HG03460 (cell line): ENCODE data around the gene MCM3AP.

Experiments
- ATAC-seq: cut with Tn5 transposase; IDR thresholded peaks from one replicate; pipeline ENCODE4 v1.9.1; 2021; ENCODE audit not compliant: unreplicated experiment

MCM3AP gene

GRCh38 chr21:46220275-46220810, 65.1 kb downstream of the MCM3AP start:
- ATAC-seq, result no peak

GRCh38 chr21:46219591-46220239, 65.7 kb downstream of the MCM3AP start:
- ATAC-seq, result no peak

GRCh38 chr21:46218906-46219590, 66.4 kb downstream of the MCM3AP start:
- no peak for ATAC-seq

DNA sequence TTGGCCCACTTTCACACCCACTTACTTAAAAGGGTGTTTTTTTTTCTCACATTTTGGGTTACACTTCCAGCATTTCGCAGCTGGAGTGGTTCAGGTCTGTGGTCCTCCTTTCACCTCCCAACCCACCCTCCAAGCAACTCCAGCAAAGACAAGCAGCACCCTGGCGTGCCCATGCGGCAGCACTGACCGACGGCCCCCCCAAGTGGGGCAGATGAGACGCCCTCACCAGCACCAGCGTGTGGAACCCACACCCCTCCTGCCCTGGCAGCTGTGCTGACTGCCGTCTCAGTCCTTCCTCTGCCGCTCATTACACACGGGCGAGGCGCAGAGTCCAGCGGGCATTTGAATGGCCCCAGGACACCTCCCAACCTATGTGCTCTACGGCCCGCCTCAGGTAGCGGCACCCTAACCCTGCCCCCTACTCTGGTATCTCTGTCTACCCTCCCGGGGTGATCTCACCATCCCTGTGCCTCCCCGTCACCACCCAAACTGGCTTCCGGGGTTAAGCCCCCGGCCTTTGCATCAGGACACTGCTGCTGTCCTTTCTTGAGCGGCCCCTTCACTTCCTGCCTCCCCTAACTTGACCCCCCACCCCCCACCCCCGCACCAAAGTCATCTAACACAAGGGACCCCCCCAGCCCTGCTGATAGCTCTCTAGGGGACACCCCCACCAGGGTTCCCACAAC, 67.8 kb downstream of the MCM3AP start:
- ATAC-seq, result no peak

DNA sequence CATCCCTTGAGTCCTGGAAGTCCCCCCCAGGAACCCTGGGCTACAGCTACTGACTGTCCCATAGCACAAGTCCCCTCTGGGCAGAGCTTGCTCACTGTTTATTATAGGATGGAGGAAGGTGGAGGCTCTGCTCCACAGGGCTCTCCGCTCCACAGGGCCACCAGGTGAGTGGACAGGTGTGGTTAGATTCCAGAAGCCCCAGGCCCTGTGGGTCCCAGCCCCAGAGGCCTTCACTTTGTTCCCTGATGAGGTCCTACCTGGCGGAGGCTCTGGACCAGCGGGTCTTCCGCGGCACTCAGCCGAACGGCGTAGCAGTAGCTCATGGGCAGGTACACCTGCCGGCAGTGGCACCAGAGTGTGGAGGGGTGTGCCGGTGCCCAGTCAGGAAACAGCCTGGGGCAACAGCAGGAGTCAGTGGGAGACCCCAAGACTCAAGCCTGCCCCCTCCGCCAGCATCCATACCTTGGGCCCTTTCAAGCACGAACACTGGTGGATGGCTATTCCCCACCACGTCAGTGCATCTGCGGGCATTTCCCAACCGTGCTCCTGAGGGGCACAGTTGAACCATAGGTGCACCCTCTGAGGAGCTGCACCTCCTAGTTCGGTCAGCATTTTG, 69.2 kb downstream of the MCM3AP start:
- no peak for ATAC-seq

GRCh38 chr21:46215436-46216131, 69.8 kb downstream of the MCM3AP start:
- no peak for ATAC-seq

GRCh38 chr21:46214478-46215340, 70.7 kb downstream of the MCM3AP start:
- ATAC-seq, result no peak

DNA sequence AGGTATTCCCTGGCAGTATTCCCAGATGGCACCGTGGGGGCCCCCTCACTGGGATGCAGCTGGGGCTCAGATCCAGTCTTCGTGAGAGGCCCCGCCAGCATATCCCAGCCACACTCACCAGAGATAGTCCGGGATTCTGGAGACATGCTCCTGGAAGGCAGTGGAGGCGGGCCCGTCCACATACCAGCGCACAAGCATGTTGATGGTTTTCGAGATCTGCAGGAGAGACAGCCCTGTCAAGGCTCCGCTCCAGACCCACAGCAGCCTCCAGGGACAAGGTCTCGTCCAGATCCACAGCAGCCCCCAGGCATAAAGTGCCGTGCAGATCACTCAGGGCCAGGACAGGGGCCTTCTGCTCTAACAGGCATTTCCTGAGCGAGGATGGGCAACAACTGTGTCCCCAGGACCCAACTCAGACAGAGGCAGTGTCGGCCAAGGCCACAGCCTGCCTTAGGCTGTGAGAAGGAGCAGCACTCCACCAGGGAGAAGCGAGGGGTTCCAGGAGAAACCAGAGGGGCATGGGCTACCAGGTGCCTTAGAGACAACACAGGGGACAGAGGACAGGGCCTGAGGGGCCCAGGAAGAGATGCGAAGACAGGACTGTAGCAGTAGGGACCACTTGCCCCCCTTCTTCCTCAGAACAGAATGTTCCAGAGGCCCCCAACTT, 71.7 kb downstream of the MCM3AP start:
- no peak for ATAC-seq

DNA sequence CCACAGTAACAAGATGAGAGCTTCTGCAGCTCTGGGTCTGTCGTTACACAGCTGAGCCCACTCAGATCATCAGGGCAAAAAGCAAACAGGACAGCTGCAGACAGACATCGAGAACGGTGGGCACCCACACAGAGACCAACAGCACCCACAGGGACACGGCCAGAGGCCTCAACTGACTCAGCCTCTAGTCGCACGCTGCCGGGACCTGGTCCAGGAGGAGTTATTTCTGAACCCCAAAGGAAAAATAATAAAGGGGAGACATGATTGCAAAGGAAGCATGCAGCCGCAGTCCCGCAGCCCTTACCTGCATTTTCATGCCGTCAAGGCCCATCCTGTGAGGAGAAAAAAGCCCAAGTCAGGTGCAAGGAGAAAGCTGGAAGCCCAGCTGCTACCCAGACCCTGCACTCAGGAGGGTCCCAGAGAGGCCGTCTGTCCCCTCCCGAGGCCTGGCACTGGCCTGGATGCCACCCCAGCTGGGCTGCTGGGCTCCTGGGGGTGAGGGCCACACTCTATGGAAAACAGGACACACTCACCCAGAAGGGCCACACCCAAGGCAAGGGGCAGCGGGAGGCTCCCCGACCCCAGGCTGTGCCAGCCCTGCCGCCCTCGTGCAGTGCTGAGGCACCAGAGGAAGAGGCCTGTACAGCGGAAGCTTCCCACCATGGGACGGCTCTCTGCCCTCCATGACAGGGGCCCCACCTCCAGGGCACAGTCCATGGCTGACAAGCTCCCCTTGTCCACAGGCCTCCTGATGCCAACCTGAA, 72.5 kb downstream of the MCM3AP start:
- ATAC-seq, result no peak

DNA sequence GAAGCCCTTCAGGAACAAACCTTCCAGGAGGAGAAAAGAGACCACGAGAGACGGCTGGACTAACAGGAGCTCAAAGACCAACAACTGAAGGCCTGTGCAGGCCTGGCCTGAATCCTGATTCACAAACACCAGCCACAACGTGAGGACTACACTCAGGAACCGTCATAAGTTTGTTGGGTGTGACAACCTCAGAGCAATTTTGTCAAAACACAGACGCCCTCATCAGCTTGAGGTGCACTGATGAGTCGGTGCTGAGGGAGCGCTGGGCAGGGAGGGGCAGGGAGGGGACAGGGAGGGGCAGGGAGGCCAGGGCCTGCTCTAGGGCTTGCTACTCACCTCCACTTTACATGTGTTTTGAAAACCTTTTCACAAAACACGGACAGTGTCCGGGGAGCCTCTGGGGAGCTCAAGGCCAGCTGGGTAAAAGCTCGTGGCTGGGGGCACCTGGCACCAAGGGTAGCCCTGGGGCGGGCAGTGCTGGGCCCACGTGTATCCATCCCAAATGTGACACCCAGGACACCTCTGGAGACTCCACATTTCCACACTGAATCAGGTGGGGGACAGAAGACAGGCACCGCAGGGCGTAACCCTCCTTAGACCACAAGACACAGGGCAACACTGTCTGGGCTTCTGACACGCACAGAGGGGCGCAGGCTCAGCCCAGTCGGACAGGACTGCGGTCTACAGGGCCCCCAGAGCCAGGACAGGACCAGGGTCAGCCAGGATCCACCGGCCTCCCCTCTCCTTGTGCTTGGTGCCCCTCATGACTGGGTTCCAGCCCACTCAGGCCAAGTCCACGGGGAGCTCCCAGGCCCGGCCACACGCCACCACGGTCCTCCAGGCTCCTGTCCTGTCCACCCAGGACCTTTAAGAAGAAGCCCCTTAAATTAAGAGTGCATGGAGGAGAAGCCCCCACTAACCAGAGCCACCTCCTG, 73.4 kb downstream of the MCM3AP start:
- ATAC-seq, result no peak

- no peak for ATAC-seq
Observed at GRCh38 chr21:46211376-46211775, 74.0 kb downstream of the MCM3AP start.

GRCh38 chr21:46210378-46211136, 74.9 kb downstream of the MCM3AP start:
- ATAC-seq, result no peak

GRCh38 chr21:46208761-46209721, 76.4 kb downstream of the MCM3AP start:
- ATAC-seq, result no peak

DNA sequence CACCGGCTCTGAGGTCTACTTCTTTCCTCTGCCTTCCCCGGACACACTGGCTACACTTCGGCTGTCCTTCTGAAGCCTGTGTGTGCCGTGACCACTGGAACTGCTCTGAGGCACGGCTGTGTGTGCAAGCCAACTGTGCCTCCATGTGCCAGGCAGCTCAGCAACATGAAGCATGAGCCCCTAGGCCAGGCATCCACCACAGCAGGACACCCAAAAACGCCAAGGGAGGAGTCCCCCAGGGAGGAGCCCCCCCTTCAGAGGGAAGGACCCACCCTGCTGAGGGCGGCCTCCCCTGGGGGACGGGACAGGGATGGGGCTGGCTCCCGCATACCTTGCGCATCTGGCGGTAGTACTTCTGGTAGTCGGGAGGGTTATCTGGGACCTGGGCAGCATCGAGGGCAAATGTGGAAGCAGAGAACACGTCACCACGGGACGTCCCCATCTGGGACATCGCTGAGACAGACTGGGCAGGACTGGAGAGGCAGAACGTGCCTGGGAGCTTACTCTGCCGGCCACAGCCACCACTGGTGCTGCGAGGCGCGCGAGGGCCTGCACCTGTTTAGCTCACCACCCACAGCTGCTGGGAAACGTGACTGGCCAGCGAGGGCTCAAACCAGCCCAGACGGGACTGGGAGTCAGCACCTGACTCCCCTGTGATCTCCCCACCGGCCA, 77.4 kb downstream of the MCM3AP start:
- no peak for ATAC-seq
